ENCODE data around the gene KCTD18.

KCTD18 gene

DNA sequence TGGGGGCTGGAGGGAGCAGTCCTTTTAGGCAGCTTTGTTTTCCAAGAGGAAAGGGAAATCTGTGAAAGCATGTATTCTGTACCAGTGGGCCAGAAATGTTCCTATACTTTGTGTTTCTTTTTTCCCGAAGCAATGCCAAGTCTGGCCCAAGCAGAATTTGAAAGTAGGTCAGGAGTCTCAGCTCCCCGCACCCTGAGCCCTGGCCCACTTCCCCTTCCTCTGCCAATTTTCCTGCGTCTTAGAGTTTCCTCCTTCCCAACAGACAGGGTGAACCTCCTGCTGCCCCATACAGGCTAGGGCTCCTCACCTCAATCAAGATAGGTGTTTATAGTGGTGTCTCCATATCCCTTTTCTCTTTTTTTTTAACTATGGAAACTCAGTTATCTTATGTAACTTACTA is 65.3 kb downstream of the KCTD18 start:
- H3K27ac Mint-ChIP-seq: no peak overlapping the region
- H3K9me3 Mint-ChIP-seq: no peaks in the 10 kb centered on the region
- peaks cover 39% of the 10 kb centered on the region for H3K36me3 Mint-ChIP-seq (ENCODE audit: low read depth)
- no peak overlapping the region for H3K4me3 Mint-ChIP-seq
- no peak for DNase-seq (ENCODE audit: low spot score)
- H3K27me3 Mint-ChIP-seq (ENCODE audit: low read depth): no peaks in the 10 kb centered on the region
- peaks cover 9% of the 10 kb centered on the region for H3K4me1 Mint-ChIP-seq (ENCODE audit: low read depth)

DNA sequence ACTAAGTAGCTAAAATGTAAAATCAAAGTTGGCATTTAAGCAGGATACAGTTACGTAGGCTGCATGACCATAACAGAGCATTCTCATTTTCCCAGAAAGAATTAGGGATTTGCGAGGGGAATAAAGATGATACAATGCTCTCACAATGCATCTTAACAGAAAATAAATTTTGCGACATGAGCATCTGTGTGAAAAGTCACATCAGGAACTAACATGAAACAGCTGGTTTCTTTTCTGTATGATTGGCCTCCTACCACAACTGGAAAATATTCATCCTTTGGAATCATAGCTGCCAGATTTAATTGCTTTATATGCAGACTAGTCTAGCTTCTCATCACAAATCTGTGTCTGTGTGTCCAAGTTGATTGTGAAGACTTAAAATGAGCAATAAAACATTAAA is 66.0 kb downstream of the KCTD18 start:
- Mint-ChIP-seq H3K27ac (no peak overlapping the region), H3K4me3 (no peak overlapping the region)
- DNase-seq (ENCODE audit: low spot score): no peak

DNA sequence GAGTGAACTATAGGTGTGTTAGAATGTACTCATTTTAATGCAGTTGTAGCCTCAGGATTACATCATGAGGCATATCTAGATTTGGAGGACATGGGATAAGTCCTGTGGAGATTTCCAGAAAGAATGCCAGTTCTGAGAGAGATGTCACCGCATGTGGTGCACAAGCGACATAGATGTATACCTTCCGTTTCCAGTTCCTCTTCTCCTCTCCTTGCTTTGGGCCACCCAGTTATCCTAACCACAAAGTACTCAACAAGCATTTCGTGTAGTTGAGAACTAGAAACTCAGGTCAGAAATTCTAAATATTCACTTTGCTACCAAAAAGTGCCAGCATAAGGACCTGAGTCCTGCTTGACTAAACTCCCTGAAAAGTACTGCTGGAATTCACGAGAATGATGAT is 66.5 kb downstream of the KCTD18 start:
- no peak for DNase-seq (ENCODE audit: low spot score)
- Mint-ChIP-seq H3K36me3 (ENCODE audit: low read depth) (peaks cover 41% of the 10 kb centered on the region), H3K4me1 (ENCODE audit: low read depth) (peaks cover 6% of the 10 kb centered on the region)

More for the DNA sequence above, 66.0 kb downstream of the KCTD18 start:
- peaks cover 9% of the 10 kb centered on the region for H3K4me1 Mint-ChIP-seq (ENCODE audit: low read depth)
- no peaks in the 10 kb centered on the region for H3K9me3 Mint-ChIP-seq
- H3K27me3 Mint-ChIP-seq (ENCODE audit: low read depth): no peaks in the 10 kb centered on the region
- peaks cover 39% of the 10 kb centered on the region for H3K36me3 Mint-ChIP-seq (ENCODE audit: low read depth)

DNA sequence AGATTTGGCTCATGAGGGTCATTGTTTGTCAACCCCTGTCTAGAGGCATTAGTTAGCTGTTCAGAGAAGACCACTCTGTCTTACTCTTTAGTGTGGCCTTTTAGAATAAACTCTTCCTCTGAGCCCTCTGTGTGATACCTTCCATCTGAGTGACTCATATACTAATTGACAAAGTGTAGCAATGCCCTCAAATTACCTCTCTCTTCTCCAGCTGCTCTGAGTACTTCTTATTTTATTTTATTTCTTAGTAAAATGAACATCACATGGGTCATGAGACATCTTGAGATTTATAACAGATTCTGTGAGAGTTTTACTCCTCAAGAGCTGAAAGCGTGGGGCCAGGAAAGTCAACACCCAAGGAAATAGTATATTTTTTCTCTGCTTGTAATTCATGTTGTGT is 67.4 kb downstream of the KCTD18 start:
- Mint-ChIP-seq H3K27ac (no peak overlapping the region), H3K4me3 (no peak overlapping the region), H3K27me3 (ENCODE audit: low read depth) (no peaks in the 10 kb centered on the region), H3K4me1 (ENCODE audit: low read depth) (peaks cover 6% of the 10 kb centered on the region), H3K9me3 (no peaks in the 10 kb centered on the region), H3K36me3 (ENCODE audit: low read depth) (peaks cover 48% of the 10 kb centered on the region)
- no peak for DNase-seq (ENCODE audit: low spot score)

More for the DNA sequence above, 66.5 kb downstream of the KCTD18 start:
- H3K27me3 Mint-ChIP-seq (ENCODE audit: low read depth): no peaks in the 10 kb centered on the region
- no peak overlapping the region for H3K4me3 Mint-ChIP-seq
- H3K27ac Mint-ChIP-seq: no peak overlapping the region
- no peaks in the 10 kb centered on the region for H3K9me3 Mint-ChIP-seq

DNA sequence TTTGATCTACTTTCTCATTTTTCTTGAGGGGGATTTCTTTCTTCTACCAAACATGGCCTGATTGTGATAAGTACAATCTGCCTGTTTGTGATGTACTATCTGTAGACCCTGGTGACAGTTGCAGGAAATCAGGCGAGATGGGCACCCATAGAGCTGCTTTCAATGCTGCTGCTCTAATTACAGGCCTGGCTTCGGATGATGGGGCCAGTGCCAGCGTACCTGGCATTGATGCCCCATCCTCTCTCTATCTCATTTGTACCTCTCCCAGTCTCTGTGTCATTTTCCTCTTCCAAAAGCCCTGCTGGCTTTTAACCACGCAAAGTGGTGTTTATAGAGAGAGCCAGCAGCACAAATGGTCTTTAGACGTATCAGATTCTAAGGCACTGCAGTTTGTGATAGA is 69.9 kb downstream of the KCTD18 start:
- Mint-ChIP-seq H3K27ac (no peak overlapping the region), H3K36me3 (ENCODE audit: low read depth) (peaks cover 59% of the 10 kb centered on the region), H3K4me1 (ENCODE audit: low read depth) (no peaks in the 10 kb centered on the region), H3K27me3 (ENCODE audit: low read depth) (no peaks in the 10 kb centered on the region), H3K4me3 (no peak overlapping the region), H3K9me3 (no peaks in the 10 kb centered on the region)
- no peak for DNase-seq (ENCODE audit: low spot score)
